A549 (cell line): Measurements from ENCODE around the gene PELI3.

Experiments
- CTCF ChIP-seq: fragments of >200 bp; sonication (Bioruptor Twin); formaldehyde crosslinking; IDR thresholded peaks from 3 replicates; pipeline ENCODE4 v1.5.1; 2016
- MAX ChIP-seq: IDR thresholded peaks from 2 replicates; pipeline ENCODE4 v1.6.1; 2012
- NR3C1 ChIP-seq: fragments of >200 bp; sonication (Bioruptor Twin); formaldehyde crosslinking; IDR thresholded peaks from 3 replicates; pipeline ENCODE4 v1.6.1; 2017

GRCh38 chr11:66493130-66493529, 26.4 kb downstream of the PELI3 start:
- TF ChIP-seq MAX (no peak), CTCF (no peak), NR3C1 (no peak)
